Measurements from ENCODE around the gene NELL2. TPM values are rescaled to one million over a fixed set of nuclear protein-coding genes. Genes with fewer than 3 reads are reported as not detected.

The NELL2 gene
- total RNA-seq, 1 donor from 2014 or later: 1,331 TPM

- no peak for DNase-seq
Observed at GRCh38 chr12:44531320-44531971, 344.7 kb downstream of the NELL2 start.

- DNase-seq: no peak
Observed at GRCh38 chr12:44526655-44527182, 349.4 kb downstream of the NELL2 start.

- no peak for DNase-seq
Observed at GRCh38 chr12:44525806-44526654, 350.1 kb downstream of the NELL2 start.

GRCh38 chr12:44523828-44524227 lies 352.3 kb downstream of the NELL2 start:
- no peak for DNase-seq

- DNase-seq: no peak
Observed at GRCh38 chr12:44521702-44522101, 354.4 kb downstream of the NELL2 start.

- no peak for DNase-seq
Observed at GRCh38 chr12:44519931-44520330, 356.2 kb downstream of the NELL2 start.

- DNase-seq: no peak
Observed at GRCh38 chr12:44511289-44511688, 364.8 kb downstream of the NELL2 start.

GRCh38 chr12:44510510-44510909 lies 365.6 kb downstream of the NELL2 start:
- DNase-seq: no peak

- DNase-seq: no peak
Observed at GRCh38 chr12:44510076-44510475, 366.0 kb downstream of the NELL2 start.

GRCh38 chr12:44509471-44509870 lies 366.6 kb downstream of the NELL2 start:
- DNase-seq: no peak

GRCh38 chr12:44507461-44507860 lies 368.7 kb downstream of the NELL2 start:
- DNase-seq: no peak

- no peak for DNase-seq
Observed at GRCh38 chr12:44504799-44505198, 371.3 kb downstream of the NELL2 start.

- DNase-seq: no peak
Observed at GRCh38 chr12:44503329-44503728, 372.8 kb downstream of the NELL2 start.

- no peak for DNase-seq
Observed at GRCh38 chr12:44502681-44503080, 373.4 kb downstream of the NELL2 start.

GRCh38 chr12:44500423-44500822 lies 375.7 kb downstream of the NELL2 start:
- no peak for DNase-seq

- DNase-seq: no peak
Observed at GRCh38 chr12:44497044-44497443, 379.1 kb downstream of the NELL2 start.

- no peak for DNase-seq
Observed at GRCh38 chr12:44490181-44490580, 385.9 kb downstream of the NELL2 start.

GRCh38 chr12:44488180-44488579 lies 387.9 kb downstream of the NELL2 start:
- no peak for DNase-seq

- DNase-seq: no peak
Observed at GRCh38 chr12:44484862-44485261, 391.3 kb downstream of the NELL2 start.

GRCh38 chr12:44477331-44477980 lies 398.7 kb downstream of the NELL2 start:
- no peak for DNase-seq

- no peak for DNase-seq
Observed at GRCh38 chr12:44476683-44477082, 399.4 kb downstream of the NELL2 start.

- no peak for DNase-seq
Observed at GRCh38 chr12:44465139-44465538, 411.0 kb downstream of the NELL2 start.

GRCh38 chr12:44464180-44464579 lies 411.9 kb downstream of the NELL2 start:
- no peak for DNase-seq
